GM18909 (cell line): Measurements from ENCODE around the gene CAMK2G.
A peak's percentile ranks its signal among the peaks of the same experiment; 100 is the strongest.

Experiments used
- ATAC-seq: cut with Tn5 transposase; IDR thresholded peaks from one replicate; pipeline ENCODE4 v1.9.1; 2021; ENCODE audit warnings: mild to moderate bottlenecking; ENCODE audit not compliant: unreplicated experiment, poor library complexity

The CAMK2G gene

GRCh38 chr10:73816917-73817729 is 57.2 kb downstream of the CAMK2G start:
- ATAC-seq = no peak

- no peak for ATAC-seq
These were observed 58.7 kb downstream of the CAMK2G start for GRCh38 chr10:73815719-73816030.

- ATAC-seq = no peak
These were observed 59.2 kb downstream of the CAMK2G start for GRCh38 chr10:73814896-73815718.

GRCh38 chr10:73814276-73814895 is 60.0 kb downstream of the CAMK2G start:
- ATAC-seq = no peak

GRCh38 chr10:73813333-73813732 is 61.0 kb downstream of the CAMK2G start:
- ATAC-seq = no peak

- no peak for ATAC-seq
These were observed 61.7 kb downstream of the CAMK2G start for GRCh38 chr10:73812657-73813056.

GRCh38 chr10:73810735-73811465 is 63.5 kb downstream of the CAMK2G start:
- ATAC-seq = peak; percentile 30

GRCh38 chr10:73810358-73810734 is 64.0 kb downstream of the CAMK2G start:
- ATAC-seq = no peak

- no peak for ATAC-seq
These were observed 65.1 kb downstream of the CAMK2G start for GRCh38 chr10:73809061-73809818.

GRCh38 chr10:73808021-73808815 is 66.1 kb downstream of the CAMK2G start:
- no peak for ATAC-seq

- ATAC-seq = no peak
These were observed 66.9 kb downstream of the CAMK2G start for GRCh38 chr10:73807471-73807870.

- ATAC-seq = no peak
These were observed 68.0 kb downstream of the CAMK2G start for GRCh38 chr10:73806176-73806950.

GRCh38 chr10:73803680-73804286 is 70.6 kb downstream of the CAMK2G start:
- ATAC-seq = peak; percentile 67

- ATAC-seq = no peak
These were observed 71.9 kb downstream of the CAMK2G start for GRCh38 chr10:73802276-73802991.

GRCh38 chr10:73801253-73801590 is 73.1 kb downstream of the CAMK2G start:
- ATAC-seq = no peak

GRCh38 chr10:73800560-73801252 is 73.6 kb downstream of the CAMK2G start:
- ATAC-seq = no peak
